Liver (tissue), 9 donors: Measurements from ENCODE around the gene STK35. TPM values are rescaled to one million over a fixed set of nuclear protein-coding genes. Genes with fewer than 3 reads are reported as not detected.

Source experiments
- DNase-seq: peaks from one replicate; pipeline ENCODE4 v3.0.0-alpha.2; 2017; ENCODE audit warnings: low spot score
- H3K27ac ChIP-seq, 2 donors: one replicate each; pipeline ENCODE4 v1.7.0; 2013; ENCODE audit warnings: inconsistent platforms in 2 of 2, low read length in 2 of 2, control low read depth in 1 of 2, low read depth in 1 of 2, mild to moderate bottlenecking in 1 of 2
- H3K27me3 ChIP-seq, 4 donors: one replicate each; pipeline versions ENCODE4 v1.6.1 to v1.7.0; 2013; ENCODE audit warnings: low read length in 3 of 4, inconsistent platforms in 1 of 4, mild to moderate bottlenecking in 1 of 4, moderate library complexity in 1 of 4; ENCODE audit not compliant: control insufficient read depth in 4 of 4, insufficient read depth in 4 of 4
- H3K36me3 ChIP-seq, 4 donors: one replicate each; pipeline versions ENCODE4 v1.6.1 to v1.7.0; 2013; ENCODE audit warnings: low read length in 3 of 4, mild to moderate bottlenecking in 3 of 4, low read depth in 1 of 4, moderate library complexity in 1 of 4; ENCODE audit not compliant: control insufficient read depth in 4 of 4, insufficient read depth in 3 of 4
- H3K4me1 ChIP-seq, 4 donors: one replicate each; pipeline versions ENCODE4 v1.6.1 to v1.7.0; 2013; ENCODE audit warnings: low read length in 3 of 4, mild to moderate bottlenecking in 3 of 4, moderate library complexity in 1 of 4; ENCODE audit not compliant: control insufficient read depth in 4 of 4, insufficient read depth in 4 of 4
- H3K4me3 ChIP-seq, 3 donors: one replicate each; pipeline versions ENCODE4 v1.6.1 to v1.7.0; 2013; ENCODE audit warnings: low read length in 3 of 3, control low read depth in 1 of 3, low read depth in 1 of 3, mild to moderate bottlenecking in 1 of 3
- H3K9ac ChIP-seq, 2 donors: one replicate each; pipeline ENCODE4 v1.7.0; 2013; ENCODE audit warnings: low read length in 2 of 2, mild to moderate bottlenecking in 2 of 2, moderate library complexity in 2 of 2, control low read depth in 1 of 2, low read depth in 1 of 2
- H3K9me3 ChIP-seq, 4 donors: one replicate each; pipeline versions ENCODE4 v1.6.1 to v1.7.0; 2013; ENCODE audit warnings: low read length in 3 of 4; ENCODE audit not compliant: control insufficient read depth in 4 of 4
- ATF3 ChIP-seq: IDR thresholded peaks from 2 replicates; pipeline ENCODE4 v1.6.1; 2016; ENCODE audit warnings: antibody characterized with exemption
- CTCF ChIP-seq: fragments of 150-350 bp; IDR thresholded peaks from 2 replicates; pipeline ENCODE4 v1.5.1; 2017; ENCODE audit warnings: improper control_type of control experiment, low read depth, low read length; ENCODE audit not compliant: missing input control
- EGR1 ChIP-seq, 2 donors: IDR thresholded peaks; 2 replicates each; pipeline ENCODE4 v1.6.1; 2016 to 2018; ENCODE audit warnings: antibody characterized with exemption in 2 of 2, low read depth in 2 of 2
- FOXA1 ChIP-seq: IDR thresholded peaks from 2 replicates; pipeline ENCODE4 v1.6.1; 2016; ENCODE audit warnings: antibody characterized with exemption
- FOXA2 ChIP-seq: IDR thresholded peaks from 2 replicates; pipeline ENCODE4 v1.6.1; 2016; ENCODE audit warnings: antibody characterized with exemption
- HNF4A ChIP-seq, 2 donors: conservative IDR thresholded peaks; 2 replicates each; pipeline ENCODE4 v1.6.1; 2016; ENCODE audit warnings: antibody characterized with exemption in 2 of 2, mild to moderate bottlenecking in 2 of 2
- HNF4G ChIP-seq: IDR thresholded peaks from 2 replicates; pipeline ENCODE4 v1.6.1; 2016; ENCODE audit warnings: antibody characterized with exemption
- JUND ChIP-seq, 2 donors: IDR thresholded peaks; 2 replicates each; pipeline ENCODE4 v1.6.1; 2016; ENCODE audit warnings: antibody characterized with exemption in 2 of 2
- MAX ChIP-seq: IDR thresholded peaks from 2 replicates; pipeline ENCODE4 v1.6.1; 2016; ENCODE audit warnings: antibody characterized with exemption
- NR2F2 ChIP-seq: IDR thresholded peaks from 2 replicates; pipeline ENCODE4 v1.6.1; 2016; ENCODE audit warnings: antibody characterized with exemption
- RAD21 ChIP-seq, 2 donors: IDR thresholded peaks; 2 replicates each; pipeline ENCODE4 v1.6.1; 2016; ENCODE audit warnings: antibody characterized with exemption in 2 of 2, mild to moderate bottlenecking in 2 of 2
- RXRA ChIP-seq, 2 donors: IDR thresholded peaks; 2 replicates each; pipeline ENCODE4 v1.6.1; 2017 to 2018; ENCODE audit warnings: antibody characterized with exemption in 2 of 2, mild to moderate bottlenecking in 1 of 2
- SP1 ChIP-seq: IDR thresholded peaks from 2 replicates; pipeline ENCODE4 v1.6.1; 2018; ENCODE audit warnings: antibody characterized with exemption, mild to moderate bottlenecking
- TAF1 ChIP-seq: conservative IDR thresholded peaks from 2 replicates; pipeline ENCODE4 v1.6.1; 2016; ENCODE audit warnings: antibody characterized with exemption, mild to moderate bottlenecking
- YY1 ChIP-seq: IDR thresholded peaks from 2 replicates; pipeline ENCODE4 v1.6.1; 2016; ENCODE audit warnings: antibody characterized with exemption, mild to moderate bottlenecking
- ZBTB33 ChIP-seq: IDR thresholded peaks from 2 replicates; pipeline ENCODE4 v1.6.1; 2016; ENCODE audit warnings: antibody characterized with exemption
- WGBS: extraction: QIAGEN DNeasy Blood & Tissue Kit; methylation state at CpG from one replicate; pipeline ENCODE4 v1.1.7; 2013; 5-methylcytosine and 5-hydroxymethylcytosine counted together
- polyA plus RNA-seq, 2 donors: library from polyadenylated mRNA; stranded (reverse) in 1 of 2; unstranded in 1 of 2; fragments of 200-250 nt in 1 of 2; fragments of >200 nt in 1 of 2; fragmentation: Nextera tagmentation in 1 of 2; extraction: Ambion mirVana in 1 of 2; gene quantifications; one replicate each; pipeline versions ENCODE4 v1.2.1 to v1.2.3, GENCODE V29; 2013 to 2015
- total RNA-seq, 2 donors: library from RNA; depleted of rRNA; stranded (reverse); fragments of >200 nt; gene quantifications; one replicate each; pipeline ENCODE4 v1.2.3, GENCODE V29; 2014
- donor health status: healthy.
- donor health status: healthy.
- donor health status: healthy.
- donor health status: healthy.
- donor health status: healthy.

STK35 gene
- total and polyA plus RNA-seq, 4 donors, result 2.5 to 18.5 (median 9.9) TPM

GRCh38 chr20:2153326-2153725, 51.7 kb downstream of the STK35 start:
- no peak overlapping the region for H3K27ac ChIP-seq
- H3K9me3 ChIP-seq, result no peaks in the 10 kb centered on the region
- WGBS, result 95% methylated on average over 4 of the region's 4 CpGs

GRCh38 chr20:2156224-2156623, 54.6 kb downstream of the STK35 start:
- TF ChIP-seq EGR1 (IDR thresholded peaks at IDR 0.05; ENCODE audit: low read depth in 2 of 2) (no peak), TAF1 (no peak), FOXA1 (no peak), HNF4G (no peak), NR2F2 (no peak), RAD21 (IDR thresholded peaks at IDR 0.05) (no peak), ATF3 (no peak), JUND (IDR thresholded peaks at IDR 0.05) (no peak), RXRA (IDR thresholded peaks at IDR 0.05) (no peak), MAX (no peak), FOXA2 (no peak)
- no peak for DNase-seq
- H3K36me3 ChIP-seq, result no peaks in the 10 kb centered on the region
- no peaks in the 10 kb centered on the region for H3K9me3 ChIP-seq
- H3K4me3 ChIP-seq, result no peak overlapping the region
- H3K4me1 ChIP-seq, result no peaks in the 10 kb centered on the region
- no peaks in the 10 kb centered on the region for H3K27me3 ChIP-seq
- H3K27ac ChIP-seq, result no peak overlapping the region
- H3K9ac ChIP-seq, result no peak overlapping the region
- WGBS, result 94% methylated on average over 4 of the region's 4 CpGs

More at GRCh38 chr20:2153326-2153725, 51.7 kb downstream of the STK35 start:
- Histone ChIP-seq H3K27me3 (no peaks in the 10 kb centered on the region), H3K4me1 (no peaks in the 10 kb centered on the region), H3K4me3 (no peak overlapping the region), H3K36me3 (peaks cover 0 to 5% (median 1%) of the 10 kb centered on the region in 4 donors), H3K9ac (no peak overlapping the region)
- DNase-seq, result no peak
- TF ChIP-seq NR2F2, result no peak
- TF ChIP-seq TAF1, result no peak
- no peak for TF ChIP-seq FOXA2
- no peak for TF ChIP-seq ZBTB33
- TF ChIP-seq CTCF, result no peak
- TF ChIP-seq YY1, result no peak
- no peak for TF ChIP-seq SP1
- TF ChIP-seq HNF4G, result no peak
- TF ChIP-seq HNF4A (conservative IDR thresholded peaks at IDR 0.05), result no peak
- no peak for TF ChIP-seq ATF3
- no peak for TF ChIP-seq RAD21 (IDR thresholded peaks at IDR 0.05)
- no peak for TF ChIP-seq FOXA1
